Inferior parietal cortex (tissue), 1 donor: Measurements from ENCODE around the gene GPR107.
A peak's percentile ranks its signal among the peaks of the same experiment; 100 is the strongest.

Experiments used
- DNase-seq: peaks from one replicate; pipeline ENCODE4 v3.0.0-alpha.2; 2016; ENCODE audit errors: extremely low spot score

The GPR107 gene

GRCh38 chr9:130027533-130028365 is 26.0 kb upstream of the GPR107 start:
- DNase-seq: no peak

DNA sequence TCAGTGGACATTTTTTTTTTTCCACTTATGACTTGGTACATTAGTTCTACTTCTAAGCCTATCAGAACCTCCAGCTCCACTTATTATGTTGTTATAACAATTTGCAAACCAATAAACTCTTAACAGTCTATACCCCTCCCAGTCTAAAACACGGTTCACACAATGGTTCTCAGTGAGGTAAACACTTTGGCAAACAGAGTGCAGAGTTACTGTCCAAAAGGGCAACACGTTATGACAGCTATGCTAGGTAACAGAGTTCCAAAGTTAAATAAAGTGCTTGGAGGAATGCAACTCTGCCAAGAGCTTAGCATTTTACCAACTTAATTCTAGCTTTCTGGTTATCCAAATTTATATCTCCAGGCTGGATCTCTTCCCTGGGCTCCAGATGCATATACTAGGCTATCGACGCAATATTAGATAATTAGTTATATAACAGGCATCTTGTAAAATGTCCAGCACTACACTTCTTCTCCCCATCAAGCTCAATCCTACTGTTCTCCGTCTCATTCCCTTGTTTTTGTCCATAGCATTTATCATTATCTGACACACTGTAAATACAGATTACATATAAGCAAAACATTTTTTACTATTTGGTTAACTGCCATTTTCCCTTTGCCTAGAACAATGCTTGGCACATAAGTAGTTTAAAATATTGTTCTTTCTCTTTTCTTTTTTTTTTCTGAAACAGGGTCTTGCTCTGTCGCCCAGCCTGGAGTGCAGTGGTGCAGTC is 25.0 kb upstream of the GPR107 start:
- no peak for DNase-seq

DNA sequence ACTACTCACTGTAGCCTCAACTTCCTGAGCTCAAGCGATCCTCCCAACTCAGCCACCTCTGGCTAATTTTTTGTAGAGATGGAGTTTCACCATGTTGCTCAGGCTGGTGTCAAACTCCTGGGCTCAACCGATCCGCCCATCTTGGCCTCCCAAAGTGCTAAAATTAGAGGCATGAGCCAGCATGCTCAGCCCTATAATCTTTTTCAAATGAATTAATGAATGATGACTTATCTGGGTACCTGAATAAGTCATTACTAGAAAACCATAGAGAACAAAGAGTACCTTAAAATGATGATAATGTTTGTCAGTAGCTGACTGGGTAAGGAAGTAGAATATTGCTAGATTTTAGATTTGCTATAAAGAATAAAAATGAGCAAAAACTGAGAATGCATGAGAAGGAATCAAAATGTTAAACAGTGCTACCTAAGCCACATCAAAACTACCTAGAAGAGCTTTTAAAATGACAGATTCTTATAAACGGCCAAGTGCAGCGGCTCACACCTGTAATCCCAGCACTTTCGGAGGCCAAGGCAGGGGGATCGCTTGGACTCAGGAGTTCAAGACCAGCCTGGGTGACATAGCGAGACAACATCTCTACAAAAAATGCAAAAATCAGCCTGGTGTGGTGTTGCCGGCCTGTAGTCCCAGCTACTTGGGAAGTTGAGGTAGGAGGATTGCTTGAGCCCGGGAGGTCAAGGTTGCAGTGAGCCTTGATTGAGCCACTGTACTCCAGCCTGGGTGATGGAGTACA is 24.3 kb upstream of the GPR107 start:
- DNase-seq: no peak

- no peak for DNase-seq
These were observed 23.0 kb upstream of the GPR107 start for GRCh38 chr9:130030651-130031127.

GRCh38 chr9:130034570-130034969 is 19.1 kb upstream of the GPR107 start:
- no peak for DNase-seq

DNA sequence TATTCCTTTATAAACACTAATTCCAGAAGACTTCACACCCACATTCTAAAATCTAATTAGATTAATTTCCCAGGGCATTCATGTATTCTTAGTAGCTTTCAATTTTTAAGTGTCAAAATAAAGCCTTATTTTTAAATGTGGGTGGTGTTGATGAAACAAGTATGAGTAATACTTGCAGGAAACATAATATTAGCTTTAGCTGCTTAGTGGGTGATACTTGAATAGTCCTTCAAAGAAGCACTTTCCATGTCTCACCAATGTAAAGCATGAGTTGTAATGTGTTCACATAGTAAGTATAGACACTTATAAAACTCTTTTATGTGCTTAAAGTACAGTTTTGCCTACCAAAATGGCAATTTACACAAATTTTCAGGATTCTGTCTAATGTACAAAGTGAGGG is 17.6 kb upstream of the GPR107 start:
- DNase-seq: no peak

DNA sequence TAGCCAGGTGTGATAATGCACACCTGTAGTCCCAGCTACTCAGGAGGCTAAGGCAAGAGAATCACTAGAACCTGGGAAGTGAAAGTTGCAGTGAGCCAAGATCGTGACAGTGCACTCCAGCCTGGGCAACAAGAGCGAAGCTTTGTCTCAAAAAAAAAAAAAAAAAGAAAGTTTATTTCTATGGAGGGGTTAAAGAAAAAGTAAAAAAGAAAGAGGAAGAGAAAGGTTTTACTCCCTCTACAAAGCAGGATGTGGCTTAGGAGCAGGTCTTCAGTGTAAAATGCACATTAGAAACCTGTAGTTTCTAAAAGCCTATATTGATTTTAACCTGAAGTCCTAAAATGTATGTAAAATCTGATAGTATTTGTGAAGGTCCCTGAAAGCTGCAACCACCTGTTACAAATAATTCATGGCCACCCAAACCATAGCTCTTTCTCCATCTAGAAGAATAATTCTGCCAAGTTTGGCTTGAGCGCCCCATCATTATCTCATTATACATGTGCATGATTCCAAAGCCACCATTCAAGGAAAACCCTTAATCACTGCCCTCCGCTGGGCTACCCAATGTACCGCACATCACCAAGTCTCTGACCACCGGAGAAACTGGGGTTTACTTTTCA is 14.1 kb upstream of the GPR107 start:
- no peak for DNase-seq

- no peak for DNase-seq
These were observed 12.6 kb upstream of the GPR107 start for GRCh38 chr9:130040984-130041647.

DNA sequence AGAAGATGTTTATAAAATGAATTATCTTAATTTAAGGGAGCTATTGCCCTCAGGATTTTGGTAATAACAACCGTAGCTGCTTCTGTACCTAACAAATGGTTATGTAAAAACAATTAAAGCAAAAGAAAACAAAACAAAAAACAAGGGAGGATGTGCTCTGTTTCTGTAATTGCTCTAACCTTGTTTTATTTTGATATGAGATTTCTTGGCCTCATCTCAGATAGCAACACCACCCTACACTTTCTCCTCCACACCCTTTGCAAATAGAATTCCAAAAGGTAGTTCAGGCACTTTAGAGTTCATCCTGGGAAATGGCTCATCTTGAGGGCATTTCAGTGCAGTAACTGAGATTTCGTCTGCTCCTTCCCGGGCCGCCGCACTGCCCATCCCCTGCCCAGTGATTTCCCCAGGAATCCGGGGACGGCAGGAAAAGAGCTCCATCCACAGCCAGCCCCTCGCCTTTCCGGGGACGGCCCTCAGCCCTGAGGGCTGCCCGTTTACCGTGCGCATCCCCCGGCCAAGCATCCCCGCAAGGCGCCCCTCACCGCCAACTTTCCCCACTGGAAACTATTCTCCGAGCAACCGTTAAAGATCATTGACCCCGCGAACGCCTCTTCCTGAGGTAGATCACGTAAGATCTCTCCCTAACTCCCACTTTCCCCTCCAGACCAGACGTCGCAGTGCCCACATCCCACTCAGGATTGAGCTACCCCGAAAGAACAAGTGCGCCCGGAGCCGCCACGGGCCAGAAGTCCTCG is 11.9 kb upstream of the GPR107 start:
- DNase-seq: no peak

- DNase-seq: no peak
These were observed 11.3 kb upstream of the GPR107 start for GRCh38 chr9:130042406-130042884.

GRCh38 chr9:130042885-130043653 is 10.6 kb upstream of the GPR107 start, which contains the start of gene FNBP1:
Gene FNBP1, minus strand, starts transcription at chr9:130043189. Its CDS starts 214 bp downstream, at chr9:130042975.
- DNase-seq: peak; percentile 68

GRCh38 chr9:130043654-130044623 is 9.8 kb upstream of the GPR107 start:
- DNase-seq: no peak

DNA sequence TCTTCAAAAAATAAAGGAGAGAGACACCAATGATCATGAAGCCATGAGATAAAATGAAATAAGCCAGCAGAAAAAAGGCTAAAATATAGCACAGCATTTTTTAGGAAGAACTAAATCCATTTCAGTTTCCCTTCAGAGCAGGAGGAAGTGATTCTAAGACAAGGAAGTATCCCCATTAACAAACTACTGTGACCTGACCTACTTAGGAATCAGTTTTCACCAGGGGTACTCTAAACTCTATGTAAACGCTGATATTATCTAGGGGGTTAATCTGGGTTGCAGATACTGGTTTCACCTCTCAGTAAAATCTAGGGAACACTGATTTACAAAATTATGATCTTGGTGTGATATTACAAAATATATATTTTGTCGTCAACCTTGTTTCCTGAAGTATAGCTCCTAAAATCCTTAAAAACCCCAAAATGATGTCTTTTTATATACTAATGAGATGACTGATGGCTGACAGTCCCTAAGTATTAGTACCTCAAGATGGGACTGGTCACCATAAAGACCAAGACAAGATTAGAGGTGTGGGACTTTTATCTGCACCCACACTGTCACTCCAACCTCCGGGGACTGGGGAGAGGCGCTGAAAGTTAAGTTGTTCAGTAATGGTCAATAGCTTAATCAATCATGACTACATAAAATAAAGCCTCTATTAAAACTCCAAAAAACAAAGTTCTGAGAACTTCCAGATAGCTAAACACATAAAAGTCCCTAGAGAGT is 7.8 kb upstream of the GPR107 start:
- no peak for DNase-seq

- no peak for DNase-seq
These were observed 4.1 kb upstream of the GPR107 start for GRCh38 chr9:130049431-130050210.

GRCh38 chr9:130050462-130050861 is 3.2 kb upstream of the GPR107 start:
- DNase-seq: no peak

GRCh38 chr9:130051855-130052254 is 1.9 kb upstream of the GPR107 start:
- no peak for DNase-seq

GRCh38 chr9:130053109-130053503 is 600 bp upstream of the GPR107 start:
- no peak for DNase-seq
